ENCODE results near the gene CEP112.

CEP112 gene

GRCh38 chr17:65586899-65587298 is 605.0 kb downstream of the CEP112 start:
- no peak for DNase-seq
